Measurements from ENCODE around the gene FMNL2. TPM values are rescaled to one million over a fixed set of nuclear protein-coding genes. Genes with fewer than 3 reads are reported as not detected.

Gene FMNL2
- total and polyA plus RNA-seq, 2 of the 4 experiments (the other 2 are of a cell fraction) = 10.9 to 11.4 TPM

DNA sequence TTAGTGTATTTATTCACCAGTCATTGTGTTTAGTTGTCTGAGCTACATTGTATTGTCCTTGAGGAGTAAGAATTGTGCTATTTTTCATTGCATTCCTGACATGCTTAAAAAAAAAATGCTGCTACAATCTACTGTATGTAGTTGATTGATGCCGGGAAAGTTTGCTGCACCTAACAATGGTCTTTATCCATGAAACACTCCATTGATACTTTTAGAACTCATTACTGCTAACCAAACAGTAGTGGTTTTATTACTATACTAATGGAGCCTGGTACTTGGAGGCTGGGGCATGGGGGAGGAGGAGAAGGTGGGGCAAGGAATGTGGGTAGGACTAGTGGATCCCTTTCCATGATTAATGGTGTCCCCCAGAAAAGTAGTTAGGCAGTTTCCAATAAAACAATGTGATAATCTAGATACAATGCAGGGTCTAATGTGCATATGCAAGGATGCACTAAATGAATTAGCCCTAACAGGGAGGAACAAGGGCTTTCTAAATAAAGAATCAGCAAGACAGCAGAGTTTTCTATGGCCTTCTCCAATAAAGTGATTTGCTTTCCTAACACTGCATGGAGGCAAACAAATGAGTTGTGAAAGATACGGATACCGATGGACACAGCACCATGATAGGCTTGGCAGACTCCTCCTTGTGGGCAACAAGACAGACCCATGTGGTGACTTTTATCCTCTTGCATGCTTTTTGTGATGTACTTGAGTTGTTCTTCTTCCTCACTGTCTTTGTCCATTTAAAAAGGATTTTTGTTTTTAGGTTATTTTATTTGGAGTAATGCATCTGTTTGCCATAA lies 78.5 kb downstream of the FMNL2 start:
- H2AFZ ChIP-seq (replicated peaks; ENCODE audit: low read length, poor library complexity) = no peak overlapping the region
- no peak overlapping the region for H4K91ac ChIP-seq (ENCODE audit: insufficient read depth, low read depth, low read length)
- H3K4me1 ChIP-seq (ENCODE audit: control insufficient read depth, insufficient read depth, low read length) = peaks cover 2% of the 10 kb centered on the region
- in situ Hi-C loops (cut with MboI; ENCODE audit: low sequenced_read_pairs) (no loop called here), intact Hi-C loops (cut with micrococcal nuclease) (no loop called here), dilution Hi-C loops (cut with HindIII; ENCODE audit: low sequenced_read_pairs, unreplicated experiment) (no loop called here)
- no peak overlapping the region for H4K5ac ChIP-seq (ENCODE audit: low read depth, low read length)
- H3K9me1 ChIP-seq (ENCODE audit: insufficient read depth, low read length) = peaks cover 3% of the 10 kb centered on the region
- H2BK5ac ChIP-seq (ENCODE audit: low read depth, low read length, poor library complexity, severe bottlenecking) = no peak overlapping the region
- ATAC-seq (ENCODE audit: low read depth) (no peak), DNase-seq (no peak)
- H3K23ac ChIP-seq (ENCODE audit: low read depth, low read length) = no peak overlapping the region
- TF ChIP-seq SMC3 (IDR thresholded peaks at IDR 0.05; ENCODE audit: low read depth, low read length) (no peak), MAFK (IDR thresholded peaks at IDR 0.05; ENCODE audit: low read depth, low read length) (no peak), POLR2A (IDR thresholded peaks at IDR 0.05; ENCODE audit: low read depth, low read length) (no peak), NFE2L2 (IDR thresholded peaks at IDR 0.05; ENCODE audit: low read depth, low read length) (no peak), MXI1 (IDR thresholded peaks at IDR 0.05; ENCODE audit: borderline replicate concordance, low read depth, low read length) (no peak), CEBPB (IDR thresholded peaks at IDR 0.05; ENCODE audit: low read depth, low read length) (no peak), FOS (IDR thresholded peaks at IDR 0.05; ENCODE audit: low read depth, low read length) (no peak), CHD1 (IDR thresholded peaks at IDR 0.05; ENCODE audit: low read depth, low read length) (no peak), RFX5 (IDR thresholded peaks at IDR 0.05; ENCODE audit: low read depth, low read length) (no peak), MAZ (IDR thresholded peaks at IDR 0.05; ENCODE audit: borderline replicate concordance, low read depth, low read length) (no peak)
- TF ChIP-seq, protein P1, sequence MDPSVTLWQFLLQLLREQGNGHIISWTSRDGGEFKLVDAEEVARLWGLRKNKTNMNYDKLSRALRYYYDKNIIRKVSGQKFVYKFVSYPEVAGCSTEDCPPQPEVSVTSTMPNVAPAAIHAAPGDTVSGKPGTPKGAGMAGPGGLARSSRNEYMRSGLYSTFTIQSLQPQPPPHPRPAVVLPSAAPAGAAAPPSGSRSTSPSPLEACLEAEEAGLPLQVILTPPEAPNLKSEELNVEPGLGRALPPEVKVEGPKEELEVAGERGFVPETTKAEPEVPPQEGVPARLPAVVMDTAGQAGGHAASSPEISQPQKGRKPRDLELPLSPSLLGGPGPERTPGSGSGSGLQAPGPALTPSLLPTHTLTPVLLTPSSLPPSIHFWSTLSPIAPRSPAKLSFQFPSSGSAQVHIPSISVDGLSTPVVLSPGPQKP (IDR thresholded peaks at IDR 0.05; ENCODE audit: borderline replicate concordance, low read depth, low read length) = no peak
- H3K4me2 ChIP-seq (ENCODE audit: low read depth, low read length) = no peak overlapping the region
- no peak overlapping the region for H4K8ac ChIP-seq (ENCODE audit: low read depth in 2 of 2, low read length in 2 of 2)
- no peak overlapping the region for H3K56ac ChIP-seq (ENCODE audit: extremely low read depth, insufficient read depth, low read length)
- ChIA-PET CTCF (interaction anchor here (0.5 to 1.7 kb wide), 4 partner anchors 13 to 214 kb away, joined by 3 read pairs; no protein-coding TSS in a partner anchor), POLR2A (ENCODE audit: unreplicated experiment) (no interaction called here)
- H2AK9ac ChIP-seq (replicated peaks; ENCODE audit: low read depth, low read length, poor library complexity) = no peak overlapping the region
- H2BK15ac ChIP-seq (ENCODE audit: low read depth, low read length) = no peak overlapping the region
- no peak overlapping the region for H3K27ac ChIP-seq (ENCODE audit: insufficient read depth, low read length)
- H3K4ac ChIP-seq (ENCODE audit: low read depth, low read length) = no peak overlapping the region
- H3K9ac ChIP-seq (ENCODE audit: low read depth, low read length) = no peak overlapping the region
- no CpG with 5 or more reads among the region's 3 CpGs for WGBS, 2 experiments (ENCODE audit: extremely low coverage in 2 of 2, insufficient read length in 1 of 2)
- no peak overlapping the region for H3K14ac ChIP-seq (replicated peaks; ENCODE audit: low read depth, low read length)
- BruUV-seq (replicated peaks) = no TSS peak
- no peaks in the 10 kb centered on the region for H3K9me3 ChIP-seq (ENCODE audit: control insufficient read depth, insufficient read depth, low read length)
- no peak overlapping the region for H3K18ac ChIP-seq (ENCODE audit: low read depth, low read length)
- no peak overlapping the region for H2BK20ac ChIP-seq (ENCODE audit: low read depth, low read length)
- peaks cover 26 to 50% of the 10 kb centered on the region in 2 experiments for H3K79me1 ChIP-seq (ENCODE audit: low read depth in 1 of 2, low read length in 2 of 2)
- H3K4me3 ChIP-seq (ENCODE audit: insufficient read depth, low read depth, low read length) = no peak overlapping the region
- H2AK5ac ChIP-seq (ENCODE audit: low read depth, low read length) = no peak overlapping the region
- no peak overlapping the region for H2BK120ac ChIP-seq (ENCODE audit: low read depth, low read length)
- H3K27me3 ChIP-seq (ENCODE audit: control insufficient read depth, insufficient read depth, low read length) = no peaks in the 10 kb centered on the region
- H4K20me1 ChIP-seq (ENCODE audit: insufficient read depth, low read length) = no peaks in the 10 kb centered on the region
- H3K36me3 ChIP-seq (ENCODE audit: control insufficient read depth, insufficient read depth, low read length) = no peaks in the 10 kb centered on the region

All from IMR-90 (cell line).